Neural cell (in vitro differentiated cells): ENCODE measurements around the gene CDCA3. TPM values are rescaled to one million over a fixed set of nuclear protein-coding genes. Genes with fewer than 3 reads are reported as not detected.

ENCODE experiments used
- H2AFZ ChIP-seq: fragments of 200-600, 300-800 bp; sonication (generic), shearing (Covaris generic); 2 replicates; pipeline ENCODE4 v1.6.0; 2014; ENCODE audit warnings: low read depth, mild to moderate bottlenecking, antibody characterized with exemption, low read length, moderate library complexity
- H3F3A ChIP-seq: fragments of 200-600 bp; shearing (Covaris generic); 2 replicates; pipeline ENCODE4 v1.6.1; 2016; ENCODE audit warnings: mild to moderate bottlenecking, moderate library complexity, mixed read lengths, antibody characterized with exemption, low read length; ENCODE audit not compliant: insufficient read depth, poor library complexity, severe bottlenecking
- H3K27ac ChIP-seq: fragments of 200-600, 300-800 bp; sonication (generic), shearing (Covaris generic); 2 replicates; pipeline ENCODE4 v1.5.1; 2014; ENCODE audit warnings: mild to moderate bottlenecking, low read length, moderate library complexity
- H3K27me3 ChIP-seq: fragments of 300-800, 200-600 bp; sonication (generic), shearing (Covaris generic); 2 replicates; pipeline ENCODE4 v1.6.0; 2014; ENCODE audit warnings: mild to moderate bottlenecking, low read depth, low read length, moderate library complexity; ENCODE audit not compliant: insufficient read depth
- H3K36me3 ChIP-seq: fragments of 300-800, 200-600 bp; sonication (generic), shearing (Covaris generic); 2 replicates; pipeline ENCODE4 v1.5.1; 2014; ENCODE audit warnings: mild to moderate bottlenecking, antibody characterized with exemption, low read length, moderate library complexity; ENCODE audit not compliant: insufficient read depth
- H3K4me2 ChIP-seq: fragments of 300-800, 200-600 bp; sonication (generic), shearing (Covaris generic); 2 replicates; pipeline ENCODE4 v1.6.0; 2014; ENCODE audit warnings: mild to moderate bottlenecking, low read length
- H3K4me3 ChIP-seq: fragments of 300-800, 200-600 bp; sonication (generic), shearing (Covaris generic); 2 replicates; pipeline ENCODE4 v1.5.1; 2014; ENCODE audit warnings: mild to moderate bottlenecking, low read length, moderate library complexity
- H3K79me2 ChIP-seq: fragments of 200-600 bp; shearing (Covaris generic); replicated peaks from 2 replicates; pipeline ENCODE4 v1.6.0; 2014; ENCODE audit warnings: mild to moderate bottlenecking, low read length, moderate library complexity; ENCODE audit not compliant: insufficient read depth
- H3K9ac ChIP-seq: fragments of 300-800, 200-600 bp; sonication (generic), shearing (Covaris generic); 2 replicates; pipeline ENCODE4 v1.6.1; 2016; ENCODE audit warnings: mild to moderate bottlenecking, low read length, mixed read lengths
- H3K9me2 ChIP-seq: fragments of 200-600 bp; shearing (Covaris generic); 2 replicates; pipeline ENCODE4 v1.6.1; 2016; ENCODE audit warnings: mild to moderate bottlenecking, low read length, mixed read lengths; ENCODE audit not compliant: insufficient read depth
- H3K9me3 ChIP-seq: fragments of 200-600, 300-800 bp; sonication (generic), shearing (Covaris generic); 2 replicates; pipeline ENCODE4 v1.6.1; 2016; ENCODE audit warnings: mild to moderate bottlenecking, mixed run types, low read length, moderate library complexity, mixed read lengths
- H4K20me1 ChIP-seq: fragments of 200-600 bp; shearing (Covaris generic); 2 replicates; pipeline ENCODE4 v1.6.1; 2016; ENCODE audit warnings: mild to moderate bottlenecking, mixed run types; ENCODE audit not compliant: insufficient read depth
- EP300 ChIP-seq: fragments of 450-650 bp; conservative IDR thresholded peaks from 2 replicates; pipeline ENCODE4 v1.6.1; 2014; ENCODE audit warnings: antibody characterized with exemption, mild to moderate bottlenecking, moderate library complexity; ENCODE audit not compliant: poor library complexity, severe bottlenecking
- EZH2 ChIP-seq: fragments of 200-600, 300-800 bp; shearing (Covaris generic), sonication (generic); IDR thresholded peaks from 2 replicates; pipeline ENCODE4 v1.6.1; 2014; ENCODE audit warnings: antibody characterized with exemption, low read length, borderline replicate concordance, mild to moderate bottlenecking; ENCODE audit not compliant: insufficient read depth, poor library complexity, severe bottlenecking
- MXI1 ChIP-seq: fragments of 450-650 bp; conservative IDR thresholded peaks from 2 replicates; pipeline ENCODE4 v1.6.1; 2014; ENCODE audit warnings: antibody characterized with exemption, mild to moderate bottlenecking; ENCODE audit not compliant: poor library complexity, severe bottlenecking
- POLR2AphosphoS5 ChIP-seq: IDR thresholded peaks from 2 replicates; pipeline ENCODE4 v1.6.1; 2012
- RAD21 ChIP-seq: fragments of 450-650 bp; conservative IDR thresholded peaks from 2 replicates; pipeline ENCODE4 v1.6.1; 2014; ENCODE audit warnings: antibody characterized with exemption, mild to moderate bottlenecking, moderate library complexity
- REST ChIP-seq: IDR thresholded peaks from 2 replicates; pipeline ENCODE4 v1.6.1; 2012; ENCODE audit warnings: borderline replicate concordance
- SMC3 ChIP-seq: fragments of 450-650 bp; conservative IDR thresholded peaks from 2 replicates; pipeline ENCODE4 v1.6.1; 2014; ENCODE audit warnings: antibody characterized with exemption, mild to moderate bottlenecking, moderate library complexity; ENCODE audit not compliant: poor library complexity
- TAF1 ChIP-seq: IDR thresholded peaks from 2 replicates; pipeline ENCODE4 v1.6.1; 2012; ENCODE audit warnings: low read depth
- polyA plus RNA-seq: library from polyadenylated mRNA; depleted of rRNA; stranded (reverse); fragments of >200 nt; gene quantifications from 2 replicates; pipeline ENCODE4 v1.2.3, GENCODE V29; 2014
- TF ChIP-seq, protein P1 (sequence below): fragments of 450-650 bp; IDR thresholded peaks from 2 replicates; pipeline ENCODE4 v1.5.1; 2014; ENCODE audit warnings: antibody characterized with exemption, mild to moderate bottlenecking, moderate library complexity; ENCODE audit not compliant: poor library complexity, severe bottlenecking

The CDCA3 gene
- polyA plus RNA-seq, 1 donor from 2014 or later = 7.3 TPM

GRCh38 chr12:6816598-6816997 is 34.5 kb downstream of the CDCA3 start:
- no peaks in the 10 kb centered on the region for H3K27me3 ChIP-seq
- no peaks in the 10 kb centered on the region for H3K9me2 ChIP-seq
- H3F3A ChIP-seq = no peaks in the 10 kb centered on the region
- no peaks in the 10 kb centered on the region for H3K9me3 ChIP-seq
- no peak overlapping the region for H2AFZ ChIP-seq
- no peak overlapping the region for H3K27ac ChIP-seq
- H3K36me3 ChIP-seq = no peaks in the 10 kb centered on the region
- H4K20me1 ChIP-seq = no peaks in the 10 kb centered on the region
- H3K4me2 ChIP-seq = no peak overlapping the region
- H3K79me2 ChIP-seq = peaks cover 12% of the 10 kb centered on the region
- no peak overlapping the region for H3K4me3 ChIP-seq
- no peak for TF ChIP-seq MXI1
- no peak for TF ChIP-seq TAF1
- TF ChIP-seq EZH2 = no peak
- TF ChIP-seq EP300 = no peak
- TF ChIP-seq, protein P1, sequence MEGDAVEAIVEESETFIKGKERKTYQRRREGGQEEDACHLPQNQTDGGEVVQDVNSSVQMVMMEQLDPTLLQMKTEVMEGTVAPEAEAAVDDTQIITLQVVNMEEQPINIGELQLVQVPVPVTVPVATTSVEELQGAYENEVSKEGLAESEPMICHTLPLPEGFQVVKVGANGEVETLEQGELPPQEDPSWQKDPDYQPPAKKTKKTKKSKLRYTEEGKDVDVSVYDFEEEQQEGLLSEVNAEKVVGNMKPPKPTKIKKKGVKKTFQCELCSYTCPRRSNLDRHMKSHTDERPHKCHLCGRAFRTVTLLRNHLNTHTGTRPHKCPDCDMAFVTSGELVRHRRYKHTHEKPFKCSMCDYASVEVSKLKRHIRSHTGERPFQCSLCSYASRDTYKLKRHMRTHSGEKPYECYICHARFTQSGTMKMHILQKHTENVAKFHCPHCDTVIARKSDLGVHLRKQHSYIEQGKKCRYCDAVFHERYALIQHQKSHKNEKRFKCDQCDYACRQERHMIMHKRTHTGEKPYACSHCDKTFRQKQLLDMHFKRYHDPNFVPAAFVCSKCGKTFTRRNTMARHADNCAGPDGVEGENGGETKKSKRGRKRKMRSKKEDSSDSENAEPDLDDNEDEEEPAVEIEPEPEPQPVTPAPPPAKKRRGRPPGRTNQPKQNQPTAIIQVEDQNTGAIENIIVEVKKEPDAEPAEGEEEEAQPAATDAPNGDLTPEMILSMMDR = no peak
- no peak for TF ChIP-seq POLR2AphosphoS5
- TF ChIP-seq REST = no peak
- no peak for TF ChIP-seq RAD21
- TF ChIP-seq SMC3 = no peak
- H3K9ac ChIP-seq = no peak overlapping the region

DNA sequence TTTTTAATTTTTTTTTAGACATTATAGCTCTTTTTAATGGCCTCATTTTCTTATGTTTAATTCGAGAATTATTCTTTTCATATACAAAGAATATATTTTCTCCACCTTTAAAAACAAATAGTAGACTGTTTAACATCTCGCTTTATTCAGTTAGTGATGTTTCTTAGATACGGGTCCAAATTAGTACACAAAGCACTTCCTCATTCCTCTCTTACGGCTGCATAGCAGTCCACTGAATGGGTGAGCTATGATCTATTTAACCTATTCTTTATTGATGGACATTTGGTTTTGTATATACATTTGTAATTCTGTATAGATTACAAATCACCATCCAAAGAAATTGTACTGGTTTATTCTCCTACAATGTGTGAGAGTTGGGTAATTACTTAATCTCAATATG is 37.7 kb downstream of the CDCA3 start:
- H3F3A ChIP-seq = no peaks in the 10 kb centered on the region
- no peaks in the 10 kb centered on the region for H3K79me2 ChIP-seq
- no peaks in the 10 kb centered on the region for H4K20me1 ChIP-seq
- no peaks in the 10 kb centered on the region for H3K27me3 ChIP-seq
- H3K9me3 ChIP-seq = no peaks in the 10 kb centered on the region
- no peak overlapping the region for H3K4me2 ChIP-seq
- H3K9ac ChIP-seq = no peak overlapping the region
- H2AFZ ChIP-seq = no peak overlapping the region
- no peaks in the 10 kb centered on the region for H3K9me2 ChIP-seq
- no peak overlapping the region for H3K4me3 ChIP-seq
- H3K36me3 ChIP-seq = no peaks in the 10 kb centered on the region
- no peak for TF ChIP-seq REST
- TF ChIP-seq RAD21 = no peak
- no peak for TF ChIP-seq EZH2
- no peak for TF ChIP-seq MXI1
- TF ChIP-seq SMC3 = no peak
- TF ChIP-seq, protein P1 = no peak
- TF ChIP-seq TAF1 = no peak
- TF ChIP-seq EP300 = no peak
- TF ChIP-seq POLR2AphosphoS5 = no peak
- H3K27ac ChIP-seq = no peak overlapping the region
